ENCODE results near the gene POM121.
"Not testable (repeated sequence)": the region's sequence is repeated elsewhere in the genome, so short reads cannot be mapped to it uniquely, and the experiment has no call there.

POM121 gene

DNA sequence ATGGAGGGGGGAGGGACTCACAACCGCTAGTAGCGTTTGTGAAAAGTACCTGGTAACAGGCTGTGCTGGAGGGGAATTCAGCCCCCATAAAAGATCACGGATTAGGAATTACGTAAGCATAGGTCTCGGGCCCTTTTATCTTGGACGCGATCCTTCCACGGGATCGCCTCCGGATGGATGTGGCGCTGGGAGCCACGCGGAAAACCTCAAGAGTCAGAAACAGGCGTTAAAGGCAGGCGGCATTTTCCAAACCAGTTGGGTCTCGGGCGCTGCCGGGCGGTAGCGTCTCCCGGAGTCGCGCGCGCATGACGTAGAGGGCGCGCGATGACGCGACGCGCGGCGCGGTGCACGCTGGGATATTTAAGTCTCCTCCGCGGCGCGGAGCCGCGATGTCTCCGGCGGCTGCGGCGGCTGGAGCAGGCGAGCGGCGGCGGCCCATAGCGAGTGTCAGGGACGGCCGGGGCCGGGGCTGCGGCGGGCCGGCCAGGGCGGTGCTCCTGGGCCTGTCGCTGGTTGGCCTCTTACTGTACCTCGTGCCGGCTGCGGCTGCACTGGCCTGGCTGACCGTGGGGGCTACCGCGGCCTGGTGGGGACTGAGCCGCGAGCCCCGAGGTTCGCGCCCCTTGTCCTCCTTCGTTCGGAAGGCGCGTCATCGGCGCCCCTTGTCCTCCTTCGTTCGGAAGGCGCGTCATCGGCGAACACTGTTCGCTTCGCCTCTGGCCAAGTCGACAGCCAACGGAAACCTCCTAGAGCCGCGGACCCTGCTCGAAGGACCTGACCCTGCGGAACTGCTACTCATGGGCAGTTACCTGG lies at the start of gene POM121:
TSS of gene POM121 (plus strand) at position 363 of the 813 bp plus-strand sequence. CDS start at position 390, 27 bp downstream.
- DNase-seq (ENCODE audit: low spot score), result peak; percentile 98

DNA sequence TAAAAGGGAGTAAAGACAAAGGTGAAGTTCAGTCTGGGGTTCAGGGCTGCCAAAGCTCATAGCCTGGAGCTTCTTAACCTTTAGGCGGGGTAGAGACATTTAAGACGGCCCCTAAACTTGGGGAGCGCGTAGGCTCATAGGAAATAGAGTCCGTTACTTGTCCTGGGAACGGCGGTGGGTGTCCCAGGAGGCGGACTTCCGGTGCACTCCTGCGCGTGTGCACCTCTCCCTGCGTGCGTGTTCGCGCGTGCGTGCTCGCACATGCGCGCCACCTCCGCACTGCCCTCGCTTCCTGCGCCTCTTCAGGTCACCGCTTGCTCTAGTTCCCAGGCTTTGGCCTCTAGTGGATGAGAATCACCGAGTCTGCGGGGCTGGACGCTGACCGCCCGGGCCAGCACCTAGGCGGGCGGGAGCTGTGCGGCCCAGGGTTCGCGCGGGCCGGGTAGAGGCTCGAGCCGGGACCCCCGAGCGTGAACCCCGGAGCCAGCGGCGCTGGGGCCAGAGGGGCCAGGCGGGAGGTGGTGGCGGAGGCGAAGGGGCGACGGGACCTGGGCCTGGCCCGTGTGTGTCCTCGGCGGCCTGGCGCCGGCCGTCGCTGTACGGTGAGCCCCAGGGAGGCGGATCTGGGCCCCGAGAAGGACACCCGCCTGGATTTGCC lies 45.7 kb upstream of the POM121 start:
- peak; percentile 87 for DNase-seq (ENCODE audit: low spot score)

DNA sequence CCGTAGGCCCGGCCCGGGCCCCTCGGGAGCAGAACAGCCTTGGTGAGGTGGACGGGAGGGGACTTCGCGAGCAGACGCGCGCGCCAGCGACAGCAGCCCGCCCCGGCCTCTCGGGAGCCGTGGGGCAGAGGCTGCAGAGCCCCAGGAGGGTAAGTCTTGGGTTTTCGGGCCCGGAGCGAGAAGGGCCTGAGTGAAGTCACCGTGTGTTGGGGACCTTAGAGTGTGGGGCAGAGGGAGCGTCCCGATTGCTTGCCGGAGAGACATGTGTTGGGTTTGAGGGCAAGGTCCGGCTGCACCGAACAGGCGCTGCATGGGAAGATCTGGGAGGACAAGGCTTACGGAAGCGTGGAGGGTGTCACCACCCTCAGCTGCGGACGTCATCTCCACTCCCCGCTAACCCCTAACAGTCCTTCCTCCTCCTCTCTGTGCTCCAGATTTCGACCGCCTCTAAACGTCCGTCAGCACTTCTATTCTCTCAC lies 45.1 kb upstream of the POM121 start:
- peak; percentile 53 for DNase-seq (ENCODE audit: low spot score)

DNA sequence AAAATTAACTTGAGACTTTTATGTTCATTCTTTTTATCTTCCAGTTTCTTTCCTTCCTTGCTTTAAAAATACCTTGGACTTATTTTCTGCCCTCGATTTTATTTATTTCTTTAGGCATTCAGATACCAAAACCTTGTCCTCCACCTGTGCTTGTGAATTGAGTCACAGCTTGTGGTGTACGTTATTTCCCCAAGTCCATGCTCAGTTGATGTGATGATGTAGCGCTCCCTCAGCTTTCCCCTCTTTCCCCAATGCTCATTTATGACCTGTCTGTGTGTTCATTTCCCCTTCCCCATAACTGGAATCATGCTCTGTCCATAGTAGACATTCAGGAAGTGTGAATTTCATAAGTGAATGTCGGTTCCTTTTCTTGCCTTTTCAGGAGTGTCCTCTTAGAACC lies 33.1 kb upstream of the POM121 start:
- DNase-seq (ENCODE audit: low spot score), result not testable (repeated sequence)

DNA sequence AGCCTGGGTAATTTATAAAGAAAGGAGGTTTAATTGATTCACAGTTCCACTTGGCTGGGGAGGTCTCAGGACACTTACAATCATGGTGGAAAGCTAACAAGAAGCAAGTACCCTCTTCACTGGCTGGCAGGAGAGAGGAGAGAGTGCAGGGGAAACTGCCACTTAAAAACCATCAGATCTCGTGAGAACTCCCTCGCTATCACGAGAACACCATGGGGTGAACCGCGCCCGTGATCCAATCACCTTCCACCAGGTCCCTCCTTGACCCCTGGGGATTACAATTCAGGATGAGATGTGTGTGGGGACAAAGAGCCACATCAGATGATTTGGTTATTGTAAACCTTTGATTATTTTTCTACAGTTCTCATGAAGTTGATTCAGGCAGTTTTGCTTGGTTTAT lies 20.2 kb upstream of the POM121 start:
- not testable (repeated sequence) for DNase-seq (ENCODE audit: low spot score)

DNA sequence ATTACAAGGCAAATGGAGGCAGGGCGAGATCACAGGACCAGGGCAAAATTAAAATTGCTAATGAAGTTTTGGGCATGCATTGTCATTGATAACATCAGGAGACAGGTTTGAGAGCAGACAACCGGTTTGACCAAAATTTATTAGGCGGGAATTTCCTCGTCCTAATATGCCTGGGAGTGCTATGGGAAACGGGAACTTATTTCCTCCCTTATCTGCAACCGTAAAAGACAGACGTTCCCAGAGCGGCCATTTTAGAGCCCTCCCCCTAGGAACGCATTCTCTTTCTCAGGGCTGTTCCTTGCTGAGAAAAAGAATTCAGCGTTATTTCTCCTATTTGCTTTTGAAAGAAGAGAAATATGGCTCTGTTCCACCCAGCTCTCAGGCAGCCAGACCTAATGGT lies 16.5 kb upstream of the POM121 start:
- DNase-seq (ENCODE audit: low spot score), result not testable (repeated sequence)

DNA sequence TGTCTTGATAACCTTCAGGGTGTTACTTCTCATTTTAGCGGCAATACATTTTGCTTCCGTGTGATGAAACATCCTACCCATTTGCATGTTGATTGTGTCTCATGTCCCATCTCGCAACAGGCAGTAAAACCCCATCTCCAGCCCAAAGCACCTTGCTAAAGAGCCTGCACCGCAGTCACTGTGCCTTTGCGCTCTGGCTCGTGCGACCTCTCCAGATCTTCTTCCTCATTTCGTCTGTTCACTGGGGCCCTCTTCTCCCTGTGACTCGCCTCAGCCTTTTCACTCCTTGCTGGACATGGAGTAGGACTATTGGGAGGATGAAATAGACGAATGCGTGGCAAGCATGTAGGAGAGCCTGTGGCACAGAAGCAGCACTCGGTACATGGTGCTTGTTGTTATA lies 13.5 kb upstream of the POM121 start:
- DNase-seq (ENCODE audit: low spot score), result not testable (repeated sequence)

DNA sequence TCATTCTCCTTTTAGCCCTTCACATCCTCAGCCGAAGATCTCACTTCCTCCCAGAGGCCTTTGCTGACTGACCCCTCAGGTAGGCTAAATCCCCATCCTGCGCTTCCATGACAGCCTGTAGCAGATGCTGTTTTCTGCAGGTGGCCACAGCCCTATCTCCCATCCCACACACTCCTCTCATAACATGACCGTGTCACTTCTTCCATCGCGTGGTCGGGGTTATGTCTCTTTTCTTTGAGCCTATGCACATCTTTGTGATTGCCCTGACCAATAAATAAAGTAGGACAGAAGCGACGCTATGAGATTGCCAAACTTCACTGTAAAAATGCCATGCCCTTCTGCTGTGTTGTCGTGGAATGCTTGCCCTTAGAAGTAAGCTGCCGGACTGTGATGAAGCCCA lies 11.1 kb upstream of the POM121 start:
- DNase-seq (ENCODE audit: low spot score), result not testable (repeated sequence)

DNA sequence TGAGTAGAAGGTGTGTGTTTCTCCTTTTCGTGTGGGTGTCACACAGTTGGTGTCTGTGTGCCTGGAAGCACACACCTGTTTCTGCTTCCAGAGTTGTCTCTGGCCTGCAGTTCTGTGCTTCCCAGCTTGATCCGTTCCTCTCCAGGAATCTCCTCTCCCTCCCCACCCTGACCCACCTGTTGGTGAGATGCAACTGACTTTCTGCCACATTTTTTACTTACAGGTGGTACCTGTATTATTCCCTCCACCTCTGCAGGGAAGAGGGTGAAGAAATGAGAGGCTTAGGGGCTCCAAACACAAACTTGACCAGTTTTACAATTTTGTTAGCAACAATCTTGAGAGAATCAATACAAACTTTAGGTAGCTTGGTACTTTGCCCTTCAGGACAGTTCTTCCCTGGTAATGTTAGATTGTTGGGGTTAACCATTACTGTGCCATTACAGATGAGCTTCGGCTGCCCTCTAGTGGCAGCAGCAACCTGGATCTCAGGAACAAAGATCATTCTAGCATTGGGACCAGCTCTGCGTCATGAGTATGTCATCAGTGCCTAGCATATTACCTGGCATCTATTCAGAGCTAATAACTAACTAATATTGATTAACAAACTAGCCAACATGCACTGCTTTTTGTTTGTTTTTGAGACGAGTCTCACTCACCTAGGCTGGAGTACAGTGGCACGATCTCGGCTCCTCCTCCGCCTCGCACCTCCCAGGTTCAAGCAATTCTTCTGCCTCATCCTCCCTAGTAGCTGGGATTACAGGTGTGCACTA lies 10.0 kb upstream of the POM121 start:
- DNase-seq (ENCODE audit: low spot score), result peak; percentile 70

DNA sequence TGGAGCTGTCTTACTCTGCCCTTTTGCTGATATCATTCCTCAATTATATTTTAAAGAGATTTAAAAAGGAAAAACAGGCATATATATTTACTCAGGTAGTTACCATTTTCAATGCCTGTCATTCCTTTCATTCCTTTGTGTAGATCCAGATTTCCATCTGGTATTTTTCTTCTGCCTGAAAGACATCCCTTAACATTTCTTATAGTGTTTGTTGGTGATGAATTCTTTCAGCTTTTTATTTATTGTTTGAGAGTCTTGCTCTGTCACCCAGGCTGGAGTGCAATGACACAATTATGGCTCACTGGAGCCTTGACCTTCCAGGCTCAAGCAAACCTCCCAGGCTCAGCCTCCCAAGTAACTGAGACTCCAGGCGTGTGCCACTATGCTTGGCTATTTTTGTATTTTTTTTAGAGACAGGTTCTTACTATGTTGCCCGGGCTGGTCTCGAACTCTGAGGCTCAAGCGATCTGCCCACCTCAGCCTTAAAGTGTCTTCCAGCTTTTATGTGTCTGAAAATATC lies 5.6 kb upstream of the POM121 start:
- DNase-seq (ENCODE audit: low spot score), result no peak

DNA sequence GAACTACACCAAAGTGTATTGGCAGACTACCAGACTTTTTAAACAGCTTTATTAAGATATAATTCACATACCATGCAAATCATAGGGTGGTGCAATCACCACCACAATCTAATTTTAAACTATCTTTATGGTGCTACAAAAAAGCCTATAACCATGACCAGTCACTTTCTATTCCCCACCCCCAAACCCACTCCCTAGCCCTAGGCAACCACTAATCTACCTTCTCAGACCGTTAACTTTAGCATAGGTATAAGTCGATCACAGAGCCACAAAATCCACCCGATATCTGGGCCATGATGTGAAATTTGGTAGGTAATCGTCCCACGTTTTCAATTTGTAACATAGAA lies 536 bp upstream of the POM121 start:
- no peak for DNase-seq (ENCODE audit: low spot score)

DNA sequence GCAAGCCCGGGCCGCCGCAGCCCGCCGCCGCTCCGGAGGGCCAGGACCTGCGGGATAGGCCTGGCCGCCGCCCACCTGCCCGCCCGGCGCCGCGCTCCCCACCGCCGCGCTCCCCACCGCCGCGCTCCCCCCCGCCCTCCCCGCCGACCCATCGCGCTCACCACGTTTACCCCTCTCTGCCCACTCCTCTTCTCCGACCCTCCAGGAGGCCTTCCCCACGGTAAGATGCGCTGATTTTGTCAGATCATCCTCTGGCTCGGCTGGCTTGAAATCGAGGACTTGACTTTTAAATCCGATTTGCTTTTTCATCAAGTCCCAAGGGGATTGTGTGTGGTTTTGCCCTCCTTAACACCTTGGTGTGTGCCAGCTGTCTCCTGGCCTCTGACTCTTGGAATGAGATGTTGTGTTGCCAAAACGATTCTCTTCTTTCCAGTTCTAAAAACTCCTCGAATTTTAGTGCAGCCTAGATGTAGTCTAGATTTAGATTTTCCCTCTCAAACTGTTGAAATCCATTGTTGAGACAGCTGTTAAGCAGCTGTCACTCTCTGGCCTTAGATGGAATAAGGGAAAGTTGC lies 738 bp downstream of the POM121 start:
- peak; percentile 10 for DNase-seq (ENCODE audit: low spot score)

DNA sequence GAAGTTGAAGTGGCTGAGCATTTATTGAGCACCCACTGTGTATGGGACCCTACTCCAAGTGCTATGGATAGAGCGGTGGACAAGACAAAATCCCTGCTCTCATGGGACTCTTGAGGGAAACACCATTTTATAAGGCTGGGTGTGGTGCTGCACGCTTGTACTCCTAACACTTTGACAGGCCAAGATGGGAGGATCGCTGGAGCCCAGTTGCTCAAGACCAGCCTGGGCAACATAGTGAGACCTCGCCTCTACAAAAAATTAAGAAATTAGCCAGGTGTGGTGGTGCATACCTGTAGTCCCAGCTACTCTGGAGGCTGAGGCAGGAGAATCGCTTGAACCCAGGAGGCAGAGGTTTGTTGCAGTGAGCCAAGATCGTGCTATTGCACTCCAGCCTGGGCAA lies 2.9 kb downstream of the POM121 start:
- not testable (repeated sequence) for DNase-seq (ENCODE audit: low spot score)

DNA sequence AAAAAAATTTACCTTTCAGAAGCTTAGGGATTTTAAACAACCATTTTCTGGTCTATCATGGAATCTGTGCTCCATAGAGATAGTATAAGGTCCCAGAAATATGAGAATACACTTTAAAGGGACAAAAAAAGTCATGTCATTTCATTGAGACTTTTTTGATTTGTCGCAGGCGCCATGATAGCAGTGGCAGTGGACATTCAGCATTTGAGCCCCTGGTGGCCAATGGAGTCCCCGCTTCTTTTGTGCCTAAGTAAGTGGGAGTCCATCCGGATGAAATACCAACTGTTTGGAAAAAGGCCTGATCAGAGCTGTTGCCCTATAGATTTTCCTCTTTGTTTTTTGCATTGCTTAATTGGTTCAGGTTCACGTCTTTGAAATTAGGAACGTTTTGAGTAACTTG lies 3.3 kb downstream of the POM121 start:
- DNase-seq (ENCODE audit: low spot score), result not testable (repeated sequence)

DNA sequence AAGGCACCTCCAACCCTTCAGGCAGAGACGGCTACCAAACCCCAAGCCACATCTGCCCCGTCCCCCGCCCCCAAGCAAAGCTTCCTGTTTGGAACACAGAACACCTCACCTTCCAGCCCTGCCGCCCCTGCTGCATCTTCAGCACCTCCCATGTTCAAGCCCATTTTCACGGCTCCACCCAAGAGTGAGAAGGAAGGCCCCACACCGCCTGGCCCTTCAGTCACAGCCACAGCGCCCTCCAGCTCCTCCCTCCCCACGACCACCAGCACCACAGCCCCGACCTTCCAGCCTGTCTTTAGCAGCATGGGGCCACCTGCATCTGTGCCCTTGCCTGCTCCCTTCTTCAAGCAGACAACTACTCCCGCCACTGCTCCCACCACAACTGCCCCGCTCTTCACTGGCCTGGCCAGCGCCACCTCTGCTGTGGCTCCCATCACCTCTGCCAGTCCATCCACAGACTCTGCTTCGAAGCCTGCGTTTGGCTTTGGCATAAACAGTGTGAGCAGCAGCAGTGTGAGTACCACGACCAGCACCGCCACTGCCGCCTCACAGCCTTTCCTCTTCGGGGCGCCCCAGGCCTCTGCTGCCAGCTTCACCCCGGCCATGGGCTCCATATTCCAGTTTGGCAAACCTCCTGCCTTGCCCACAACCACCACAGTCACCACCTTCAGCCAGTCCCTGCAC lies 17.3 kb downstream of the POM121 start:
- not testable (repeated sequence) for DNase-seq (ENCODE audit: low spot score)

DNA sequence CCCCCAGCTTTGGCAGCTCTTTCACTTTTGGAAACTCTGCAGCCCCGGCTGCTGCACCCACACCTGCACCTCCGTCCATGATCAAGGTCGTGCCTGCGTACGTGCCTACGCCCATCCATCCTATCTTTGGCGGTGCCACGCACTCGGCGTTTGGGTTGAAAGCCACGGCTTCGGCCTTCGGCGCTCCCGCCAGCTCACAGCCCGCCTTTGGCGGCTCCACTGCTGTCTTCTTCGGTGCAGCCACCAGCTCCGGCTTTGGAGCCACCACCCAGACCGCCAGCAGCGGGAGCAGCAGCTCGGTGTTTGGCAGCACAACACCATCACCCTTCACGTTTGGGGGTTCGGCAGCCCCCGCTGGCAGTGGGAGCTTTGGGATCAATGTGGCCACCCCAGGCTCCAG lies 18.1 kb downstream of the POM121 start:
- not testable (repeated sequence) for DNase-seq (ENCODE audit: low spot score)

DNA sequence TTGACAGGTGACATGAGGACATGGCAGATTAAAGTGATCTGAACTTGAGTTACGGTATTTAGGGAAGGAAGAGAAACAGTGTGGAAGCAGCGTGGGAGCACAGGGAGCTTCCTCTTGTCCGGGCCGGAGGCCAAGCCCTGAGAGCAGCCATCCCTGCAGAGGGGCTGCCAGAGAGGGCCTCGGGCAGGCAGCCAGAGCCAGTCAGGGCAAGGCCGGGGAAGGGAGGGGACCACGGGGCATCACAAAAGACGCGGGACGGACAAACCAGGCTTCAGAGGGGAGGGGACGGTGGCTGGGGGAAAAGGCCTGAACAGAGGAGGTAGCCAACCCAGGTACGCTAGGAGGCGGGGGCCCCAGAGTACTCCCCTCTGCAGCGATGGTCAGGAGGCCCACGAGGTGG lies 20.0 kb downstream of the POM121 start:
- not testable (repeated sequence) for DNase-seq (ENCODE audit: low spot score)

DNA sequence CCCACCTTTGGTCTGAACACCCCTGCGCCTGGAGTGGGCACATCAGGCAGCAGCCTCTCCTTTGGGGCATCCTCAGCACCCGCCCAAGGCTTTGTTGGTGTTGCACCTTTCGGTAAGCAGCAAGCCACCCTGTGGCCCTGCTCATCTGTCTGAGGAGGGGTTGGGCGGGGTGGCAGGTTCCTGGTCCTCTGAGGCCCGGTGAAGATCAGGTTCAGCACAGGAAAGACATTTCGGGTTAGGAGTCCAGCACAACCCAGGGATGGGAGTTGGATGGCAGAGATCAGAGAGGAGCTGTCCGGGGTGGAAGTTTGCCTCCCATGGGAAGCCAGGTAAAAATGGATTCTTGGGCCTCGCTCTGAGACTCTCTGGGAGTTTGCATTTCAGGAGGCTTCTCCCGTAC lies 20.7 kb downstream of the POM121 start:
- DNase-seq (ENCODE audit: low spot score), result not testable (repeated sequence)

DNA sequence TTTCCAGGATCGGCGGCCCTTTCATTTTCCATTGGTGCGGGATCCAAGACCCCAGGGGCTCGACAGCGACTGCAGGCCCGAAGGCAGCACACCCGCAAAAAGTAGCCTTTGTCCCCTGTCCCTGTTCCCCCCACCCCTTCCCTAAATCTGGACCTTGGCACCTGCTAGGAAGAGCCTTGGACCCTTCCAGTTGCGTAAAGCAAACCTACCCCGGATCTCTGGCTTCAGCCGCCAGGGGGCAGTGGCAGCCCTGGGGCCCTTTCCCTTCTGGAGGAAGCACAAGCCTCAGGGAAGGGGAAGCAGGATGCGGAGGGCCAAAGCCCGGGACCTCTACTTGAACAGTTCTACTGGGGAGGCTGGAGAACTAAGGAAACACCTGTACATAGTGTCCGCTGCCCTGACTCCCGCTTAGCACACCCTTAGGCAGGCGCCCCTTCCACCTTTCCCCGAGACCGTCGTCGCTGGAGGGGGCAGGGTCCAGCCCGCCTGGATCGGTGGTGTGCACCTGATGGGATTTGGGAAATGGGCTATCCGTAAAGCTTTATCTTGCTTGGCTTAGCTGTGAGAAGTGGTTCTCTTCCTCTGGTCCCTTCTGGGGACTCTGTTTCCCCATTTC lies 21.3 kb downstream of the POM121 start:
- DNase-seq (ENCODE audit: low spot score), result not testable (repeated sequence)

DNA sequence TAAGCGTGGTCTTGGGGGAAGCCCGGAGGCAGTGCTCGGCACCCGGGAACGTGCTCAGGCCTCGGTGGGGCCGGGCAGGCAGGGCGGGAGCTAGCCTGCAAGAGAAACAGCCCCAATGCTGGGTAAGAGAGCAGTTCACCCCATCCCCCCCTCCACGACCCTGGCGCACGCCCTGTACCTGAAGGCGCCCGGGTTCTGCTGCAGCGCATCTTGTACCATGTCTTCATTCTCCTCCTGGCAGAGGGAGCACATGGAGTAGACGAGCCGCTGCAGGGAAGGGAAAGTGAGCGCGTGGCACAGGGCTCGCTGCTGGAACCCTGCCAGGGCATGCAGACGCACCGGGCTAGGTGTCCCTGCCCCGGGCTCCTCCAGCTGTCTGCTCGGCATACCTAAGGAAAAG lies 23.8 kb downstream of the POM121 start:
- not testable (repeated sequence) for DNase-seq (ENCODE audit: low spot score)

DNA sequence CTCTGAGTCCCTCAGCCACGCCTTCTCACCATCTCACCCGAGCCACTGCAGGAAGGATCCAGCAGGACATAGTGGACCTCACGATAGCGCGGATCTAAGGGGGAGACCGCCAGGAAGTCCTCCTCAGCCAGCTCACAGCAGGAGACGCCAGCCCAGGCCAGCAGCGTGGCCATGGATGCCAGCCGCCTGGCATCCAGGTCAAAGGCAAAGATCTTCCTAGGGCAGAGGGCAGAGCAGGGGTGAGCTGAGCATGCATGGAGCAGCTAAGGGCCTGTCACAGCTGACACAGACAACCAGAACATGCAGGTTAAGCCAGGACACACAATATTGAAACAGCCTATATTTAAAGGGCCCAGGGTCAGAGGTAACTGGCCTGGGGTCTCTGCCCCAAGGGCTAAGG lies 24.4 kb downstream of the POM121 start:
- not testable (repeated sequence) for DNase-seq (ENCODE audit: low spot score)

All from AG20443 (cell line).